Coronary artery (tissue), 2 donors: ENCODE results near the gene ZNF425.
"Not testable (repeated sequence)": the region's sequence is repeated elsewhere in the genome, so short reads cannot be mapped to it uniquely, and the experiment has no call there.

Experiments used
- DNase-seq: peaks from one replicate; pipeline ENCODE4 v3.0.0-alpha.2; 2017; ENCODE audit warnings: low spot score
- H3K27ac ChIP-seq, 2 donors: fragments of 200-600 bp; sonication (generic); one replicate each; pipeline ENCODE4 v1.5.1; 2016 to 2019
- H3K4me3 ChIP-seq: fragments of 200-600 bp; sonication (generic); 2 replicates; pipeline ENCODE4 v1.5.1; 2016; ENCODE audit warnings: mild to moderate bottlenecking, moderate library complexity
- CTCF ChIP-seq: fragments of 200-600 bp; sonication (generic); IDR thresholded peaks from one replicate; pipeline ENCODE4 v1.5.1; 2019; ENCODE audit warnings: antibody characterized with exemption

The ZNF425 gene

GRCh38 chr7:149103424-149103823 is 22.7 kb downstream of the ZNF425 start:
- no peak overlapping the region for H3K27ac ChIP-seq
- H3K4me3 ChIP-seq, result no peak overlapping the region
- no peak for DNase-seq
- no peak for TF ChIP-seq CTCF

GRCh38 chr7:149102666-149103065 is 23.5 kb downstream of the ZNF425 start:
- Histone ChIP-seq H3K27ac (no peak overlapping the region), H3K4me3 (no peak overlapping the region)
- no peak for TF ChIP-seq CTCF
- DNase-seq, result no peak

DNA sequence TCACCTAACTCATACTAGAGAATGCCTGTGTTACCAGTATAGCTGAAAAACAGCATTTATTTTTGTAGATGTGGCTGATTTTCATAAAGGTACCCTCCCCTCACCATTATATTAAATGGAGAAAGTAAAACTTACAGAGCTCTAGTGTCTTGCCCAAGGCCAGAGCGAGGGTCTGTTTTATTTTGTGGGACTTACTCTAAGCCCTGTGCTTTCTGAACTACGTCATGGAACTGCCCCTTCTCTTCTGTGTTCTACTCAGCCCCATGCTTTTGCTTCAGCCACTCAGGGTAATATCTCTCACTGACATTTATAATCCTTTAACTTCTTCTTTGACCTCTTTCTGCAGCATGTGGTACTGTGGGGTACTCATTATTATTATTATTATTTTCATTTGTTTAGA is 25.3 kb downstream of the ZNF425 start:
- no peak overlapping the region for H3K4me3 ChIP-seq
- DNase-seq, result no peak
- TF ChIP-seq CTCF, result no peak
- H3K27ac ChIP-seq, result no peak overlapping the region

GRCh38 chr7:149099058-149099457 is 27.1 kb downstream of the ZNF425 start:
- no peak for TF ChIP-seq CTCF
- Histone ChIP-seq H3K4me3 (no peak overlapping the region), H3K27ac (no peak overlapping the region)
- DNase-seq, result no peak

GRCh38 chr7:149097088-149097487 is 29.0 kb downstream of the ZNF425 start:
- Histone ChIP-seq H3K4me3 (no peak overlapping the region), H3K27ac (no peak overlapping the region)
- DNase-seq, result no peak
- TF ChIP-seq CTCF, result no peak

DNA sequence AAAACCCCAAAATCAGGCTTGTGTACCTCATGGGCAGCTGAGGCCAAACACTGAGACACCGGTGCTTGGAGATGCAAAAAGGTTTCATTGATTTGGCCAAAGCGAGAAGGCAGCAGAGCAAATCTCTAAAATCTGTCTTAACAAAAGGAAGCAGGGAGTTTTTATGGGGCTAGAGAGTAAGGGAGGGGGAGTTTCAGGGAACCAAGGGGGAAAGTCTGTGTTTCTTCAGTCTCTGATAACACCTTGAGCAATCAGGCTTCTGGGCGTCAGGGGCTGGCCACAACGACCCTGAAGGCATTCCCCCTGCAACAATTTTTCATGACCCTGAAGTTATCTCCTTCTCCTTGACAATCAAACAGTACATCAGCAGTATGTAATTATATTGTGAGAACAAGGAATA is 32.9 kb downstream of the ZNF425 start:
- Histone ChIP-seq H3K4me3 (no peak overlapping the region), H3K27ac (no peak overlapping the region)
- DNase-seq, result no peak
- TF ChIP-seq CTCF, result no peak

- DNase-seq, H3K4me3 ChIP-seq: not testable (repeated sequence)
- H3K27ac ChIP-seq, result peak overlapping the region in 1 of 2 donors; percentile 97
Measured at GRCh38 chr7:149092244-149092643, 33.9 kb downstream of the ZNF425 start.
